Mesenteric fat pad (tissue), 1 donor: ENCODE measurements around the gene SH3PXD2B. TPM values are rescaled to one million over a fixed set of nuclear protein-coding genes. Genes with fewer than 3 reads are reported as not detected.

Experiments
- DNase-seq: peaks from one replicate; pipeline ENCODE4 v3.0.0-alpha.2; 2020; ENCODE audit warnings: low spot score
- total RNA-seq: library from RNA; stranded (reverse); fragmentation: NEBNext Ultra II Directional; extraction: Animal tissue kit (Norgen Biotek cat#: 25700); gene quantifications from one replicate; pipeline ENCODE4 v1.2.1, GENCODE V29; 2021
- donor health status: DM: yes; HTN: yes; CAD: no.

SH3PXD2B gene
- total RNA-seq, 1 donor from 2014 or later, result 56.6 TPM

DNA sequence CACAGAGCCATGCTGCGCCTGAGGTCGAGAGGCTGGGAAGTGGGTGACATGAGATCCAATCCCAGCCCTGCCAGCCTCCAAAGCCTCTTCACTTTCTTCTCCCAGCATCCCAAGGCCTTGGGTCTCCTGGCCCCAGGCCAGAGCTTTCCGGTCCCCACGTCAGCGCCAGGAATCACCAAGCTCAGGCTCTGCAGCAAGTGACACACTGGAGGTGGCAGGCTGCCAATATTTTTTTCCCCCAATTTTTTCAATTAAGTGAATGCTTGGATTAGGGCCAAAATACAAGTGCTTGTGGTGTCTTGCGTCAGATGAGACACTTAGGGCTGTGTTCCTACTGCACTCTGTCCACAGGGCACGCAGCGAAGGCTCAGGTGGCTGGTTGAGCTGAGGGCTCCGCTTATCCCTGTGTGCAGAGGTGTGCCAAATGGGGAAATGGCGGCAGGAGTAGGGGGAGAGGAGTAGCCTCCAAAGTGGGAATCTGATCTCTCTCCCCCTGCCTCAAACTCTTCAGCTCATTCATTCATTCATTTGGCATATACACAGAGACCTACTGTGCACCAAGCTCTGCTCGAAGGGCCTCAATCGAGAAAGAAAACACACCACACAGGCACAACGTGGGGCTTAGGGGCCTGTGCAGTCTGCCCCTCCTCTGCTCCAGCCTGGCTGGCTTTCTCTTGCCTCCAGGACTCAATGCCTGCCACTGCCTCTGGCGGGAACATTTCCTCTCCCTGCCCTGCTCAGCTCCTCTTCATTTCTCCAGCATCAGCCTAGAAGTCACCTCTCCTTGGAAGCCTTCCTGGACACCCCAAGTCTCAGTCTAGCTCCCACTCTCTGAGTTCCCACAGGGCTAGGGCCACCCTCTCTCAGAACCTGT lies 16.6 kb downstream of the SH3PXD2B start:
- peak; percentile 94 for DNase-seq

DNA sequence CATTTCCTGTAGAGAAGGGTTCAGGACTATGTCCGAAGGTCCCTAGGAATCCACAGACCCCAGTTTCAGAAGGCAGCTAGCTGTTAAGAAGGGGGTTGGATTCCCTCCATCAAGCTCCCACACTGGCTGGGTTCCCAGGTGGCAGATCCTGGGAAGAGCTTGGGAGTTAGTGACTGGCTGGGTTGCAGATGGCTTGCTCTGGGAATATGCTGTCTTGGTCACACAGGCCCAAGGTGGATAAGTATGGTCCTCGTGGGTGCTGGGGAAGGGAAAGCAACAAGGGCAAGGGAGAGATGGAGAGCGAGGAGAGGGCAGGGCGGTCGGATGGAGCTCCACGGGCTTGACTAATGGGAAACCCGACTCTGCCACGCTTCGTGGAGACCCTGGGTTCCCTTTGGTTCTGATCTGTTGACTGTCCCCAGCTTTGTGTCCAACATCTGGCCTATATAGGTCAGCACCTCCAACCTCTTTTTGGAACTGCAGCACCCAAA lies 17.4 kb downstream of the SH3PXD2B start:
- no peak for DNase-seq

DNA sequence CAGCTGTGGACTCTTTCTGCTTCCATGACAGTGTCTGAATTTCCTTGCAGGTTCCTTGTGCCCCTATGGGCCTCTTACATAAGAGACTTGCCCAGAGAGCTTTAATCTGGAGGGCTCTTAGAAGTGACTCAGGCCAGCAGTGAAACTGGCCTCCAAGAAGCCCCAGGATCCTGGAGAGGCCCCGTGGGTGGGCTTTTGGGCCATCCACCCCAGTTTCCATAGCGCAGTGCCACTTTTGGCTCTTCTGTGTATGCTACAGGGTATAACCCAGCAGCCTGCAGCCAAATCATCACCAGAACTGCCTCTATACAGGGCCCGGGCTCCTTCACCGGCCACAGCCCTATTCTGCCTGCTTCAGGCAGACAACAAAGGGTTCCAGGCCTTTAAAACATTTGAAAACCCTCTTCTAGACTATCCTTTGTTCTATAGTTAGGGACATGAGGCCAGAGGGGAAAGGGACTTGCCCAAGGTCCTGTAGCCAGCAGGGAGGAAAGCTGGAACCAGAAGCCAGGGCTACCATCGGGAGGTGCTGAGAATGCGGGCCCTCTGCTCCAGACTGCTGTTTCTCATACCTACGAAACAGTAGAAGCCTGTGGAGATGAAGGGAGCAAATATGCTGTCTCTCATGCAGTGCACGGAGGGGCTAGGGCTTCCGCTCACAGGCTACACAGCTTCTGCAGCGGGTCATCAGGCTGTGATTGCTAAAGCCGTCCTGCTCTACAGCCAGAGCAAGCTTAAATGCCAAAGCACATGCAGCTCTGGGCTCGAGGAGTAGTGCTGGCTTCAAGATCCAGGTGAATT lies 18.0 kb downstream of the SH3PXD2B start:
- DNase-seq, result no peak

DNA sequence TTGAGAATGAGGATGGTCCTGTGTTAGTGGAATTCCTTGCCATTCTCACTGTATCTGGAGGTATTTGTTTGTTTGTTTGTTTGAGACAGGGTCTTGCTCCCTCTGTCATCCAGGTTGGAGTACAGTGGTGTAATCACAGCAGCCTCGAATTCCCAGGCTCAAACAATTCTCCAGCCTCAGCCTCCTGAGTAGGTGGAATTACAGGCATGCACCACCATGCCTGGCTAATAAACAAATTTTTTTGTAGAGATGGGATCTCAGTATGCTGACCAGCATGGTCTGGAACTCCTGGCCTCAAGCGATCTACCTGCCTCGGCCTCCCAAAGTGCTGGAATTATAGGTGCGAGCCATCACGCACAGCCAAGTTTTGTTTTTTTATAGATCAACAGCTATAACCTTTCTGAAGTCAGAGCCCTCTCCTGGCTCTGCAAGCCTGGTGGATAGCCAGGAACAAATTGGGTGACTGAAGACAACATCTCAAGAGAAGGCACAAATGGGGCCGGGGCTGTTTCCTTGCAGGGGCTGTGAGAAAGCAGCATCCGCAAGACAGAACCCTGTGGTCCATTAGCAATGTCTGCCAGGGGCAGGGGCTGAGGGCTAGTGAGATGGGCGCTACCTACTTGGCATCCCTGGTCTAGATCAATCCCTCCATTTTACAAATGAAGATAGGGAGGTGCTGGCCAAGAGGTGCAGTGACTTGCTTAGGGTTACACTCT lies 18.8 kb downstream of the SH3PXD2B start:
- no peak for DNase-seq

DNA sequence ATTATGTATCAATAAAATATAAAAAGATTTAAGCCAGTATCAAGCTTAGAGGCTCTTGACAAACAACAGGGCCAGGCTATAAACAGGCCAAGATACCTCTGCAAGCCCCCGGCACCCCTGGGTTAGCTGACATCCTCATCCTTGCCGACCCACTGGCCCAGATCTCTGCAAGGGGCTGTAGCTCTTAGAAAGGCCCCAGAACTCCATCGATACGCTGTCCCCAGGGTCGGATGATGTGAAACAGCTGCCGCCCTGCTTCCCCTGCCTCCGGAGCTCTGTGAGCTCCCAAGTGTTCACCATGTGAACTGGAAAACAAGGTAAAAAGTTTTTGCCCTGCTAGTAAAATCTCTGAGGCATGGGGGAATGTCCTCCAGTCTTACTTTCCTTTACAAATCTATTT lies 20.1 kb downstream of the SH3PXD2B start:
- no peak for DNase-seq

DNA sequence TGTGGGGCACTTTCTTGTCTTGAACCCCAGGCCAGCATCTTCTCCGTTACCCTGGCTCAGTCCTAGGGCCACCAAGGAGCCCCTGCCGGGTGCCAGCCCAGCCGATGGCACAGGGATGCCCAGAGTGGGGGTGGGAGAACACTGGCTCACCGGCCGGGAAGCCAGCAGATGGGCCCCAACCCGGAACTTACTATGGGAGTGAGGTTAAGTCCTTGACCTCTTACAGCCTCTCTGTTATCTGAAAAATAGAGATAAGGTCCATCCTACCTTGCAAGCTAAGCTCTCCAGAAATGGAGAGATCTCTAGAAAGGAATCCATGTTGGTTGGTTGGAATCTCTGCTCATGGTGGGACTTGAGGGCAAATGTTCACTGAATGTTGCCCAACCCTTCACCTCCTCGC lies 20.8 kb downstream of the SH3PXD2B start:
- no peak for DNase-seq

DNA sequence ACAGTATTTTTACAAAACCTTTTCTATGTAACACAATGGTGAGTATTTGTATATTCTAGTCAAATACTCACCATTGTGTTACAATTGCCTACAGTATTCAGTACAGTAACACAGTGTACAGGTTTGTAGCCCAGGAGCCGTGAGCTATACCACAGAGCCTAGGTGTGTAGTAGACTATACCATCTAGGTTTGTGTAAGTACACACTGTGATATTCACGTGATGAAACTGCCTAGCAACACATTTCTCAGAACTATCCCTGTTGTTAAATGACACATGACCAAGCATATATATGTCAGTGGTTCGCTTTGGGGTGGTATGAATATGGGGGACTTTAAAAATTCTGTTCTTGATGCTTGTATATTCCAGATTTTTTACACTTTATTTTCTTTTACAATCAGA lies 21.3 kb downstream of the SH3PXD2B start:
- DNase-seq, result no peak

DNA sequence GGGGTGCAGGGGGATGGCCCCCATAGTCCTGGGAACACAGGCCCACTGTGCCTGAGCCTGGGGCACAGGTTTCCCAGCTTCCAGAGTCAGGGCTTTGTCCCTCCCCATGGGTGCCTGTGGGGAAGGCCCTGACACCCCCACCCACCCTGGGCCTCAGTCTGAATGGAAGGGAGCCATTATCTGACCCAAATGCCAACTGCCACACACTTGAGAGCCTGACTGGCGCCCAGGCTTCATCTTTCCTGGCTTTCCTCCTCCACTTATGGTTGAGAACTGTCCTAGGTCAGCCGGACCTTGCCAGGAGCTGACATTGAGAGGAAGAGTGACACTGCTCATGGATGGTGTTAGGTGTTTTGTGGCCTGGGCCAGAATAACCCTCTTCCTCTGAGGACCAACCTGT lies 24.0 kb downstream of the SH3PXD2B start:
- no peak for DNase-seq

DNA sequence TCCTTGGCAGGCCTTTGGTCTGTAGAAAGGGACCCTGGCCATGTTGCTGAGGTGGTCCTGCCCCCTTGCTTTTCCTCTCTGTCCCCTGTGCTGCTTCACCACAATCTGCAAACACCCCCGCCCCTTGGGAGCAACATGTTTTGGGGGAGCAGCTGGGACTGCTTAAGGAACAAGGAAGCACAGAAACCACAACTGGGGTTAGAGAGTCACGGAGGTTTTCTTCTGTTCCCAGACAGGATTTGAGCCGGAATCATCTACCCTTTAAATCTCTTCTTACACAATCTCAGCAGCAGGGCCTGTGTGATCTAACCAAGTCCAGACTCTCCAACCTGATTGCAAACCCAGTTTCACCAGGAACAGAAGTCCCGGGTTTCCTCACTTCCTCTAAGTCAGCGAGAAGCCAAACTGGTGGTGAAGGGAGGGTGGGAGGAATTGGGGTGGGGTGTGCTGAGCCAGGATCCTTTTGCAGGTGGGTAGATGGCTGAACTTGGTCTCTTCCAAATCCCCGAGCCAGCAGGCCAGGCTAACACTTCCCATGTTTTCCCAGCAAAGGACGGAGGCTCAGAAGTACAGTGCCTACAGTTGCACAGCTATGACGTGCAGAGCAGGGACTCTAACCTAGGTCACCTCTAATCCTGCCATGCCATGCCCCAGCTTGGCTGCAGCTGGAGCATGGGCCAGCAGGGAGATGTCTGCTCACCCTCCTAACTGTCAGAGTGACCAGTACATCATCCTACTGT lies 25.0 kb downstream of the SH3PXD2B start:
- no peak for DNase-seq

DNA sequence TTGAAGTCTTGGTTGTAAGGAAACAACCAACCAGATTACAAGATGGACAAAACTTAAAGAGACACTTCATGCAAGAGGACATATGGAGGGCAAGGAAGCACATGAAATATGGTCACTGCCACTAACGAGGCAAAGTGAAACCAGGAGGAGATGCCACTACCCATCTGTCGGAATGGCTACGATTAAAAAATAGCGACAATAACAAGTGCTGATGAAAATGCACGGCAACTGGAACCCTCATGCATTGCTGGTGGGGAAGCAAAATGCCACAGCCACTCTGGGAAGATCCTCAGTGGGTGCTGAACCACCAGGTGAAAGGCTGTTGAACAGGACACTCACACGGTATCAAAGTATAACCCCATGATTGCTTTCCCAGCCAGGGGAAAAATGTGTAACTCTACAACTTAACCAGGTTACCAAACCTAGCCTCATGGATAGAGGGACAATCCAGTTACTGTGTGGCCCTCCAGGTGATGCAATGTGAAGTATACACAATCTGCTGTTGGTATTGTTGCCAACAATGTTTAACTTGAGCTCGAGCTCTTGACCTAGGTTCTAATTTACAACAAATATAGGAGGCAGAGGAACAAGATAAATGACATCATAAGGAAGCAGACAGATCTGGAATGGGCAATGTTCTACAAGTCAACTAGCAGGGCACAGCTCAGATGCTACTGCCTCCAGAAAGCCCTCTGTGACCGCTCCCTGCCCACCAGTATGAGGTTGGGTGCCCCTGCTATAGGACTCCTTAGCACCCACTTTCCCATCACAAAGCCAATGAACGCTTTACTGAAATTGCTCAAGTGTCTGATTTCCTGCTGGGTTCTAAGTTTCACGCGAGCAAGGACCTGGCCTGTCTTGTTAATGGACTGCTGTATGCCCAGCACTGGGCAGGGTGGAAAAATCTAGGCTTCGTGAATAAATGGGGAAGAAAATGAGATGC lies 25.8 kb downstream of the SH3PXD2B start:
- no peak for DNase-seq

DNA sequence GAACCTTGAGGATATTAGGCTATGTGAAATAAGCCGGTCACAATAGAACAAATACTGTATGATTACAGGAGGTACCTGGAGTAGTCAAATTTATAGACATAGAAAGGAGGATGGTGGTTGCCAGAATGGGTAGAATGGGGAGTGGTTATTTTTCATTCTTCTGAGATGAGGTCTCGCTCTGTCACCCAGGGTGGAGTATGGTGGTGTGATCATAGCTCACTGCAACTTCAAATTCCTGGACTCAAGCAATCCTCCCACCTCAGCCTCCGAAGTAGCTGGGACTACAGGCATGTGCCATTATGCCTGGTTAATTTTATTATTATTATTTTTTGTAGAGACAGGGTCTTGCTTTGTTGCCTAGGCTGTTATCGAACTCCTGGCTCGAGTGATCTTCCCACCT lies 27.1 kb downstream of the SH3PXD2B start:
- DNase-seq, result no peak

DNA sequence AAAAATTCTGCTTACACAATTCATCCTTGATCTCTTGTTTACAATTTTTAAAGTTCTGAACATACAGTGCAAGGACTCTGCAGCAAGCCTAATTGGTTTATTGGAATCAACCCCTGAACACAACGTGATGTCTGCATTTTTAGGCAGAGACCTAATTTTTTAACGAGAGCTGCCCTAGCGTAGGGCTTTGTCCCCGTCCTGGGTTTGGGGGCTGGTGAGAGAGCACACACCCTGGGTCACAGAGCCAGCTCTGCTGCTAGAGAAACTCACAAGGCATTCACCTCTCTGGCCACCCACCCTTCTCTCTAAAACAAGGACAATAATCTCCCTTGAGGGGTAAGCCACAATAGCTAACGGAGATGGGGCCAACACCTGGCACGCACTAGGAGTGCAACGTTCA lies 28.2 kb downstream of the SH3PXD2B start:
- DNase-seq, result no peak

DNA sequence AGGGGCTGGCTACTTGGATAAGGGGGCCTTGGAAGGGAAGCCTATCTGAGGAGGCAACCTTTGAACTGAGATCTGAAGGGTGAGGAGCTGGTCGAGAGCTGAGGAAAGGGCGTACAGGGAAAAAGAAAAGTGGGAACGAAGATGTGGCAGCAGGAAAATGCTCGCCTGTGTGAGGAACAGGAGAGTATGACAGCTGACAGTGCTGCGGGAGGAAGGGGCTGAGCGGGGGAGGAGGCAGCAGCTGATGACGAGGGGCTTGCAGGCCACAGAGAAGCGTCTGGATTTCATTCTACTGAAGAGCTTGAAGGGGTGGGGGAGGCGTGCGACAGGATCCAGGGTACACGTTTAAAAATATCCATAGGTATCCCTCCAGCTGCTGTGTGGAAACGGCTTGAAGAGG lies 28.9 kb downstream of the SH3PXD2B start:
- peak; percentile 65 for DNase-seq

DNA sequence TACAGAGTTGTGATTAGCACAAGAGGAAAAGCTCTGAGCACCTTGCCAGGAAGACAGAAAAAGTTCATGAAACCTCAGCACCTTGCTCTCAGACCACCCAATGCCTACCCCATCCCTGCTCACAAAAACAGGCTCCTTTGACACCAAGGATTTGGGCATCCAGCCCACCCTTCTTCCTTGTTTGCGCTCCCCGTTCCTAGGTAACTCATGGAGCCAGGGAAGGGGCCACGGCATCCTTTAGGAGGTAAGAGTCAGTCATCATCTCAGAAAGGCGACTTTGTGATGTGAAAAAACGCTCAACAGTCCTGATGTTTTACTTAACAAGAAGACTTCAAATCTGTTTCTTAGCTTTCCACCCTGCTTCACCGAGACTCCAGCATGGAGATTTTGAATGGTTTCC lies 29.5 kb downstream of the SH3PXD2B start:
- no peak for DNase-seq

DNA sequence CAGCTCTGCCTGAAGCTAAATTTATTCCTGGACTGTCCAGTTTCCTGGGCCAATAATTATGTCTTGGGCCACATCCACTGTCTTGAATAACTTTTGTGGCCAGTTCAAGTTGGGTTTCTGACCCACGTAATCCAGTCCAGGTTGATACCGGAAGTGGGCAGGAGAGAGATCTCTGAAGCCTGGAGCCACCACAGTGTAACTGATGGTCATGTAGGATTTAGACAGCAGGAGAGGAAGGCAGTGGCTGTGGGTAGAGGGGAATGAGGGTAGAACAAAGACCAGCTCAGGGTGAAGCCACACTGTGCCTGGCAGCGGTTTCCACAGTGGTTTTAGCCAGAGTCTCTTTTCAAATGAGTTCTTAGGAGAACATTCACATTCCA lies 30.2 kb downstream of the SH3PXD2B start:
- no peak for DNase-seq

DNA sequence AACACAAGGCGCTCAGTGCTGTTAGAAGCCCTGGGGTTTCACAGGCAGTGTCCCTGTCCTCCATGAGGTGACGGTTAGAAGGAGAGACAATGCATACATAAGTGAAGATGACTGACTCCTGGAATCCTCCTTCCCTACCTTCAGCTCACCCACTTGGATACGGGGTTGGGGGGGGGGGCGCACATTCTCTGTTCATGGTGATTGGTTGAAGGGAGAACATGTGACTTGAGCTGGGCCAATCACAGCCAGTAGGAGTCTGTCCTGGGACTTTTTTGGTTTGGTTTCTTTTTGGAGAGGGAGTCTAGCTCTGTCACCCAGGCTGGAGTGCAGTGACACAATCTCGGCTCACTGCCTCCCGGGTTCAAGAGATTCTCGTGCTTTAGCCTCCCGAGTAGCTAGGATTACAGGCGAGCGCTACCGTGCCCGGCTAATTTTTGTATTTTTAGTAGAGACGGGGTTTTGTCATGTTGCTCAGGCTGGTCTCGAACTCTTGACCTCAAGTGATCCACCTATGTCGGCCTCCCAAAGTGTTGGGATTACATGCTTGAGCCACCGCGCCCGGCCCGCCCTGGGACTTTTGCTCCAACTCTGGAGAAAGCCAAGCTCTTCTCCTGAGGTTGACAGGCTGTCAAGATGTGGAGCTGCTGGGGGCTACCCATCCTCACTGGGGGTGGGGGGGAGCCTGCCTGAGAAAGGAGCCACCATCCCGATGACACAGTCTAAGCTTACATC lies 30.8 kb downstream of the SH3PXD2B start:
- DNase-seq, result no peak

DNA sequence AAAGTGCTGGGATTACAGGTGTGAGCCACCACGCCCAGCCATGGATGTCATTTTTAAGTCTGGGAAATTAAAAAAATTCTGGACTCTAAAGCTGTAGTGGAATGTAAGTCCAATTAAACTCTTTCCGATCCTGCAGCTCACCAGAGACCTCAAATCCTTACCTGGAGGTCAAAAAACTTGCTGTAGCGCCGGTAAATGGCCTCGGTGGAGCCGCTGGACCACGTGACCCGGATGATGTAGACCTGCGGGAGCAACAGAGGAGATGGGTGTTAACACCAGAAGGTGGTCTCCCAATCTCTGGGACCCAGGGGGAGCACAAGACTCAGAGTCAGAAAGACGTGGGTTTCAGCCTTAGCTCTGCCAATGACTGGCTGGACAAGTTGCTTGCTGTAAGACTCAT lies 32.1 kb downstream of the SH3PXD2B start:
- DNase-seq, result no peak

DNA sequence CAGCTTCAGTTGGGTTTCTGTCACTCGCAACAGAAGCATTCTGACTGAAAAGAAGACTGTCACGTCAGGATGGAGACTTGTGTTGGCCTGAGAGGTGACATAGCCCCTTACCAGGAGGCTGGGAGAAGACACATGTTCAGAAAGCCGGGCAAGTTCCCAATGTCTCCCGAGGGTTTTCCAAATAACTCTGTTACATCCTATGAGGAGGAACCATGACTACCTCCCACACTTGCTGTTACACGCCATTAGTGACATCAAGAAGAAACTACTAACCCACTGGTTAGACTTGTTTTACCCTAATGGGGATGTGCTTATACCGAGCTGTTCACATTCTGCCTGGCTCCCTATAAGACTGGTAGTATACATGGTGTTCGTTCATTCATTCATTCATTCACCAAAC lies 33.3 kb downstream of the SH3PXD2B start:
- no peak for DNase-seq

DNA sequence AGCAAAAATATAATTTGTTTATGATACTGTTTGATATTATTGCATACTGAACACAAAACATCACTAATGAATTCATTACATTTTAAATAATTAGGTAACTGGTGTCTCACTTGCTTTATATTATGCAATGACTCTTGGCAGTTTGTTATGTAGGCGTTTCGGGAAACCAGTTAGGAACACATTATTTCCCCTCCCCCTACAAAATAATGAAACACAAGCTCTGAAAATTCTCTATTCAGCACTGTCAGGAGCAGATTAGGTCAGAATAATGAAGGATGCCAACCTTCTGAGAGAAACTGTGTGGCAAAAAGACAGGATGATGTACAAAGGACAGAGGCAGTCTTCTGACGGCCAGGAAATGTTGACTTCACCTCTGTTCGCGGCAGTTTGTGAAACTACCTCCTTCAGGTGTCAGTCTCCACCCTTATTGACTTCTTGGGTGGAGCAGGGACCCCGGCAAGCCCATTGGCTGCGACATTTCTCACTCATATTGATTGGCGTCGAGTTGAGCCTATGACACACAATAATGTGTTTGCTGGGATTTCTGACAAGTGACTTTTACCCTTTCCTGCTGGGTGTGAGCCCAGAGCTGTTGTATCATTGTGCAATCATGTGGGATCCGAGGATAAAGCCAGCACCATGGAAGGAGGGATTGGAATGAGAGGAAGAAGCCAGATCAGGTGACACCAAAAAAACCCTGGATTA lies 33.9 kb downstream of the SH3PXD2B start:
- DNase-seq, result no peak
